ENCODE measurements around the gene ZNF451. TPM values are rescaled to one million over a fixed set of nuclear protein-coding genes. Genes with fewer than 3 reads are reported as not detected.

Gene ZNF451
- total RNA-seq, 1 experiment from 2014 or later, result 42.9 TPM

DNA sequence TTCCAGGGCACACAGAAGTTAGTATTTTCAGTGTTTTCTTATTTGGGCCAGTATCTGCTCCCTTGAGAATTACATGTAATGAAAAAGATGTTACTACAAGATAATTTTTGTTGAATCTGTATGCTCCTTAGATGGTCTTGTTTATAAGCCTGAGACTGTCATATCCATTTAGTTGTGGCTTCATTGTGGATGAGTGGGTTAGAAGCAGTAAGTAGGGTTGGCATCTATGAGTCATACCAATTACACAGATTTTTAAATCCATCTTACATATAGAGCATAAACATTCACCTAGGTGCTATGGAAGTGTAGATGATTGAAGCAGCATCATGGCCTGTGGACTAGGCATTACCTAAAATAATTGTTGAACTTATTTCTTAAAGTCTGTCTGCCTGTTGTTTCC, 68.7 kb downstream of the ZNF451 start:
- DNase-seq (ENCODE audit: low read depth), result no peak

- DNase-seq (ENCODE audit: low read depth), result no peak
Observed at GRCh38 chr6:57159127-57159526, 69.1 kb downstream of the ZNF451 start.

GRCh38 chr6:57162028-57162427, 72.0 kb downstream of the ZNF451 start:
- DNase-seq (ENCODE audit: low read depth), result no peak

DNA sequence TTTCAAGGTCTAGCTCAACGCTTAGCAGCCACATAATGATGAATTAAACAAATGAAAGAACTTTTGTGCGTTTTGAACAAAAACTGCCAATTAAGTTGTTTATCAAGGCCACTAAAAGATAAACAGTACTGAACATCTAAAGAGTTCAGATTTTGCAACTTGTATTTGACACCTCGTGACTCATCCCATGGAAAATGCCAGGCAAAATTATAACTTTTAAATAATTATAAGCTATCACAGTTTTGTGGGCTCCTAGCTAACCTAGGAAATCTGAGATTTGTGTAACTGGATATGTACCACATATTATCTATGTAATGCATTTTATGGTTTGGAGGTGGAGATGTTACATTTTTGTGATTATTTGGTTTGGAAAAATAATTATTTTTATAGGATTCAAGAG, 72.5 kb downstream of the ZNF451 start:
- DNase-seq (ENCODE audit: low read depth), result peak; percentile 18

DNA sequence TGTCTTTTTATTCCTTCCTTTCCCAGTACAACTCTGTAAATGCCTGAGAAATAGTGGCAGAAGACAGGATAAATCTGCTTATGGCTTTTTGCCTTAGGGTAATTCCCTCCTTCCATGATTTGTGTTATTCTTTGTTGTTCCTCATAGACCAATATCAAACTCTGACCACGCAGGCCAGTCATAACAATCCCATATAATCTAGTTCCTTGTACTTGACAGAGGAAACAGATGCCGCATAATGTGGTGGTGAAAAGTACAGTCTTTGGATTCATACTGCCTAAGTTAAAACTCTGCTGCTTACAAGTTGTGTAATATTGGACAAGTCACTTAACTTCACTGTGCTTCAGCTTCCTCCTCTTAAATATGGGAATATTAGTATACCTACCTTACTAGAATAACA, 74.0 kb downstream of the ZNF451 start:
- DNase-seq (ENCODE audit: low read depth), result no peak

DNA sequence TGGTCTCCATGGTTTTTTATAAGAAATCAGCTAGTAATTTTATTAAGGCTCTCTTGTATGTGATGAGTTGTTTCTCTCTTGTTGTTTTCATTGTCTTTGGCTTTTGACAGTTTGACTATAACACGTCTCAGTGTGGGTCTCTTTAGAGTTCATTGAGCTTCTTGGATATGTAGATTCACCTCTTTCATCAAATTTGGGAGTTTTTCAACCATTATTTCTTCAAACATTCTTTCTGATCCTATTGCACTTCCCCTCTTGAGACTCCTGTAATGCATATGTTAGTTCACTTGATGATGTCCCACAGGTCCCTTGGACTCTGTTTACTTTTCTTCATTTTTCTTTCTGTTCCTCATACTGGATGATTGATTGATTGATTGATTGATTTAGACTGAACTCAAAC, 75.1 kb downstream of the ZNF451 start:
- no peak for DNase-seq (ENCODE audit: low read depth)

DNA sequence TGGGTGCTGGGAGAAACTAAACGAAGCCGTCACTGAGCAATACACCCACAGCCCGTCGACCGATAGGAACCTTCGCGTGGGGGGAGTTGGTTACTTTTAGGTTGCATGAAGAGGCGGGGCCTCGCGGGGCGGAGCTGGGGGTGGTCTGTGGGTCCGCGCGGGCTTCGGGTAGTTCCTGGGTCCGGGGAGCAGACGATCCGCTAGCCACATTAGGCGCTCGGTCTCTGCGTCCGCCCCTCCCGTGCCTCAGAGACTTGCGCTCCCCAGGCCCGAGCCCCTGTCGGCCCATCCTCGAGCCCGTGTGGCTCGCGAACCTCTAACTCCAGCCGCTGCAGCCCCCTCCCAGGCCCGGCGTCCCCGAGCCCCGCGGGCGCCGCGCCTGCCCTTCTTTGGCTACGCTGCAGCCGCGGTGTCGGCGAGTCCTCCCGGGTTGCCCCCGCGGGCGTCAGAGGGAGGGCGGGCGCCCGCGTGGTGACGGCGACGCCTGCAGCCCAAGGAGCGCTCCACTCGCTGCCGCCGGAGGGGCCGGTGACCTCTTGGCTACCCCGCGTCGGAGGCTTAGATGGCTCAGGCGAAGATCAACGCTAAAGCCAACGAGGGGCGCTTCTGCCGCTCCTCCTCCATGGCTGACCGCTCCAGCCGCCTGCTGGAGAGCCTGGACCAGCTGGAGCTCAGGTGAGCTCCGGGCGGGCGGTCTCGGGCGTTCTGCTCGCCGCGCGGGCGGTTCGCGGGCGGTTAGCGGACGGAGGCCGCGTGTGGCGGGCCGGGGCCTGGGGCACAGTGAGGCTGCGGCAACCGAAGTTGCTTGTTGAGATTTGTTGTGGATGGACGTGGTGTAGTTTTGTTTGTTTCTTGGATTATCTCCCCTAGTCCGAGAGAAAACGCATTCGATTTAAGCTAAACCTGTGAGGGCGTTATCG, 82.4 kb downstream of the ZNF451 start, which contains the start of gene BAG2:
Gene BAG2 (plus strand): TSS at position 191 of the 920 bp plus-strand sequence. CDS start 372 bp downstream, at position 563.
- peak; percentile 92 for DNase-seq (ENCODE audit: low read depth)

DNA sequence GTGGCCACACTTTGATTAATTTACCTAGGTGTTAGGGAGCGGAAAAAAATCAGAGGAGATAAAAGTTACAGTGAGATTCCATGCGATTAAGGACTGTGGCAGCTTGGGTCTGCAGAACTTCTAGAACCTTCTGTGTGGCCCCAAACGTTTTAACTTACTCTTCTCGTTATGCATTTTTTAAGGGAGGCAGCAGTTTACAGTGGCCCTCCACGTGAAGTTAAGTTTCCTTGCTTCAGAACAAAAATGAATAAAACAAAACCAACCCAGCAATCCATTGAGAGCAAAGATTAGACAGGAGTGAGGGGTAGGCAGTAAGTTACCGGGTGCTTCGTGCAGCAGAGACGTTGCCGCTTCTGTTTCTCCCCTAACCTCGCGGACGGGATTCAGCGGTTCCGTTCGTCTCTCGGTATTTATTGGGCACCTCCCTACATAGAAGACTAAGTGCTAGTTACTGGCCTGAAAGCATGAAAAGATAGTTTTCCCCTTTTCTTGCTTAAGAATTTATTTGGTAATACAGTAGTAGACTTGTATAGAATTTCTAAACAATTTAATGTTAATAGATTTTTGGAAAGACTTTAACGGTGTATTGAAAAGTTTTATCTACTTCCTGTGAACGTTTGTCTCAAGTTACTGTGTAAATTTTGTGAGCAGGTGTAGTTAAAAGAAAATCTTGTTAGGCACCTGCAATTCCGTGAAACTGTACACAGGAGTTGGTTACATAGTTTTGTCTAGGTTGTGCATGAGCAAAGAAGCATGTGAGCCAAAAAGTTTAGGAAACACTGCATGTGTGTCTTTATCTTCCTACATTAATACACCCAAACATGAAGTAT, 83.3 kb downstream of the ZNF451 start:
- peak; percentile 25 for DNase-seq (ENCODE audit: low read depth)

DNA sequence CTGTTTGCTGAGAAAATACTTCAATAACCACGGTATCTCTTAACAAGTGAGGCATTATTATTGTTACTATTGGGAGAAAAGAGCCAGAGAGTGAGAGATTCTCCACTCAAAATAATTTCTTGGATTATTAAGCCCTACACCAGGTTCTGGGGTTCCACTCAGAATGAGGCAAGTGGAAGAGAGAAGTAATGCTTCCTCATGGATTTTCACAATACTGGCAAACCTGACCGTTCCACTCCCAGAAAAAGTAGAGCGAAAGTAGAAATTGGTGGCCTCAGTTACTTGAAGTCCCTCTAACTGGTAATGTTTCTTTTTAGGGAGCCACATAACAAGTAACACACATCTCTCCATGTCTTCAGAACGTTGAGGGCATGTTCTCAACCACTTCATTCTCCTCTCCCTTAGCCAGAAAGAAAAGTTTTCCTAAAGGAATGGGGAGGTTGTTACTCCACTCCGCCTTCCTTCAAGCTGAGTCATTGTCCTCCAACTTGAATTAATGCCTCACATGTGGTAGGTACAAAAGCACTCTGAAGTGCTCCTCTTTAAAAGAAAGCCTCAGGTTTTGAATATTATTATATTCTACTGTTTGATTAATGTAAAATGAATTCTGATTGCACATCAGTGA, 84.0 kb downstream of the ZNF451 start:
- DNase-seq (ENCODE audit: low read depth), result peak; percentile 75

DNA sequence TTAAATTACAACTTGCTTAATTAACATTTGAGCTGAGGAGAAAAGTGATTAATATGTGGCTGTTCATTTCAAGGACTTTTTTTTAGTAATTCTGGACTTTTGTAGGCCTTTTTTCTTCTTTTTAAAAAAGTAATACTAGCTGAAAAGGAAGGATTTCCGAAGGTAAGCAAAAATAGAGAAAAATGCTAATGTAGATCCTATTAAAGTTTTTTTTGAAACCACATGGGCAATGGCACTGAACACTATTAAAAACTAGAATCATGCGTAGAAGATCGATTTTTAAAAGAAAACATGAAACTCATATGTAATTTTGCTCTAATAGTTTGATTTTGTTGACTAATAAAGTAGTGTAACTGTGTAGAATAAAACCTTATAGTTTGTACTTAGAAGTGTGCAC, 84.5 kb downstream of the ZNF451 start:
- no peak for DNase-seq (ENCODE audit: low read depth)

GRCh38 chr6:57177545-57178265, 87.7 kb downstream of the ZNF451 start:
- no peak for DNase-seq (ENCODE audit: low read depth)

DNA sequence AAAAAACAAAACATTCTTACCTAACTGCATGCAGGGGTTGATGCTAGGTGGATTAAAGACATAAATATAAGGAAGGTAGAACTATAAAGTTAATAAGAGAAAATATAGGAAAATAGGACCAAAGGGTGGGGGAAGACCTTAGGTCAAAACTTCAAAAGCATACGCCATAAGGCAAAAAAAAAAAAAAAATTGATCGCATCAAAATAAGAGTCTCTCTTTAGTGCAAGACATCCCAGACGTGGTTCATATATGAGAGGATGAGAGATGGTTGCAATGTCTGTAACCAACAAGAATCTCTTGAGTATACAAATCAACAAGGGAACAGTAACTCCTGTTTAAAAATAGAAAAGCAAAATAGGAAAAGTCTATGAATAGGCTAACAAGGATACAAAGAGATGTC, 90.6 kb downstream of the ZNF451 start:
- DNase-seq (ENCODE audit: low read depth), result no peak

DNA sequence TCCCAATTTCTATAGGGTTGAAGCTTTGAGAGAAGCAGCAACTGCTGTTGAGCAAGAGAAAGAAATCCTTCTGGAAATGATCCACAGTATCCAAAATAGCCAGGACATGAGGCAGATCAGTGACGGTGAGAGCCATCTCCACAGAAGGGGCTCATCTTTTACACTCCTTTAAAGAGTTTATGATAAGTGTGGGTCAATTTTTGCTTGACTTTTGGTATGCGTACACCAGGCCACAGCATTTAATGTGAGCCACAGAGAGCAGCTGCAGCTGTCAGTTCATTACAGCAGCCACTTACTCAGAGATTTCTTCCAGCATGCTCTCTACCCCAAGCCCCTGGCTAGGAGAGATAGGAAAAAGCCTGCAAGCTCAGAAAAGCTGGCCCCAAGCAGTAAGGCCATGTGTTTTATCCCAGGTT, 92.0 kb downstream of the ZNF451 start:
- DNase-seq (ENCODE audit: low read depth), result peak; percentile 95

DNA sequence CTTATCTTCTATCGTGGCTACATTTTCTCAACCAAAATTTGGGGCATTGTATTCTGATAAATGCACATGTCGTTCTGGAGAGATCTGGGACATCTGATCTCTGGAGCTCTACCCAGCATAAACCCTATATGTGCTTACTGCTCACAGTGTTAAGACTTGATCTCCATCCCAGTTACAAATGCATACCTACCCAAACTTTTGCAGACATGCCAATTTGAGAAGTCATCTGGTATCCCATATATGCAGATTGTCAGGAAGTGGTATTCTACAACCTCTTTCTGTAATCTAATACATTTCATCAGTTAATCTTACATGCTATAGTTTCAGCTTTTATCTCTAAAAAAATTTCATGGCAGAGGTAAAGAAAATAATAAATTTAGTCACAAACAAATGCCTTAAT, 93.3 kb downstream of the ZNF451 start:
- DNase-seq (ENCODE audit: low read depth), result no peak

GRCh38 chr6:57190140-57190539, 100.2 kb downstream of the ZNF451 start:
- DNase-seq (ENCODE audit: low read depth), result peak; percentile 91

DNA sequence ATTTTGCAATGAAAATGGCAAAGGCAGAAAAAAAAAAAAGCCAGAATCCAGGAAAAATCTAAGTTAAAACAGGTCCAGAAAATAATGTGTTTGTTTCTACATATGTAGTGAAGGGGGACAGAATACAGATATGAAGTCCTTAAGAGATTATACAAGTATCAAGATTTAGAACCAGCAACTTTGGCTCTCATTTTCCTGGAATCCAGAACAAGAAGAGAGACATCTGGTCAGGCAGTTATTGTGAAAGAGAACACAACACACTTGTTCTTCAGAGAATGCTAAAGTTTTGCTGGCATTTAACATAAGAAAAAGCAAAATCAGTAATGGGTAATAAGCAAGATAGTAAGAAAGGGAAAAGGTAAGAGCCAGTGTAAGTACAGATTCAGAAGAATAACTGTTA, 103.2 kb downstream of the ZNF451 start:
- no peak for DNase-seq (ENCODE audit: low read depth)

GRCh38 chr6:57195457-57195856, 105.5 kb downstream of the ZNF451 start:
- no peak for DNase-seq (ENCODE audit: low read depth)

- no peak for DNase-seq (ENCODE audit: low read depth)
Observed at GRCh38 chr6:57198926-57199636, 109.1 kb downstream of the ZNF451 start.

- no peak for DNase-seq (ENCODE audit: low read depth)
Observed at GRCh38 chr6:57201718-57202117, 111.7 kb downstream of the ZNF451 start.

GRCh38 chr6:57205550-57206328, 115.8 kb downstream of the ZNF451 start:
- no peak for DNase-seq (ENCODE audit: low read depth)
